HG02610 (cell line): ENCODE data around the gene CRTC1.
"Not testable (repeated sequence)": the region's sequence is repeated elsewhere in the genome, so short reads cannot be mapped to it uniquely, and the experiment has no call there.

Source experiments
- ATAC-seq: cut with Tn5 transposase; IDR thresholded peaks from one replicate; pipeline ENCODE4 v1.9.1; 2021; ENCODE audit warnings: mild to moderate bottlenecking, moderate library complexity; ENCODE audit not compliant: unreplicated experiment

Gene CRTC1

DNA sequence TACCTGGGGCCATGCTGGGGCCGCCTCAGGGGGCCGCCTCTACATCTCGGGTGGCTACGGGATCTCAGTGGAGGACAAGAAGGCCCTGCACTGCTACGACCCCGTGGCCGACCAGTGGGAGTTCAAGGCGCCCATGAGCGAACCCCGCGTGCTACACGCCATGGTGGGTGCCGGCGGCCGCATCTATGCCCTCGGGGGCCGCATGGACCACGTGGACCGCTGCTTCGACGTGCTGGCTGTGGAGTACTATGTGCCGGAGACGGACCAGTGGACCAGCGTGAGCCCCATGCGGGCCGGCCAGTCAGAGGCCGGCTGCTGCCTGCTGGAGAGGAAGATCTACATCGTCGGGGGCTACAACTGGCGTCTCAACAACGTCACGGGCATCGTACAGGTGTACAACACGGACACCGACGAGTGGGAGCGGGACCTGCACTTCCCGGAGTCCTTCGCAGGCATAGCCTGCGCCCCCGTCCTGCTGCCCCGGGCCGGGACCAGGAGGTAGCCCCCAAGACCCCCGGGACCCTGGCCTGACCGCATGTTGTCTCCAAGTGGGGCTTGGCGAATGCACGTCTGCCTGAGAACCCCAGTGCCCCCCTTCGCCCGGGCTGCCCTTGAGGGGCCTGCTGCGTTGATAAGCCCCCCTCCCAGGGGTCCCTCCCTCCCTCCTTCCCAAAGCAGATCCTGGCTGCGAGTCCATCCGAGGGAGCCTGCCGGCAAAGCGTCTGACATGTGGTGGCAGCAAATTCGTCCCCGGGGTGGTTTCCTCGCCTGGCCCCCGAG lies 14.5 kb upstream of the CRTC1 start:
- no peak for ATAC-seq

DNA sequence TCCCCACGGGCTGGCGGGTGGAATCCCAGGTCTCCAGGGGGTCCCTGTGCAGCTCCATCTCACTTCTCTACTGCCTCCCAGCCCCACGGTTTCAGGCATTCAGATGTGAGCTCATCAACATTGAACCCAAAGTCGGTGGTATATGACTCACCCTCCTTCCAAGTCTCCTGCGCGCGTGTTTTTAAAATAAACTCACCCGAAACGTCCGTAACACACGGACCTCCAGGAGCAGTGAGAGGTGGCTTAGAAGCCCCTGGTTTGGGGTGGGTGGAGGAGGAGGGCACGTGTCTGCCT lies 14.0 kb upstream of the CRTC1 start:
- ATAC-seq, result no peak

DNA sequence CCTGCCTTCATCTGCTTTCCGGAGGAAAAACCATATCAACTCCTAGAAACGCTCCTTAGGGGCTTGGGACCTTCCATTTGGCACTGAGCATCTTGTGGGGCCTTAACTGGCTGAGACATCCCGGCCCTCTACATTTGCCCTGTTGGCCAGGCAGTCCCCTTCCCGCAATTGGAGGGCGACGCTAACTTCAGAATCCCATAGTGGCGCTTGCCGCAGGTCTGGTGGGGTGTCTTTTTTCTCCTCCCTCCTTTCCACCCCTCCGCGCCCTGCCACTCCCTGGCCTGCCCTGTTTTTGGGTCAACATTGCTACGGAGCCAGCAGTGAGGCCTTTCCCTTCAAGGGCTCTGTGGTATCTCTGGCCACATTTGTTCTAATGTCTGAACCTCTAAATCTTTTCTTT lies 13.6 kb upstream of the CRTC1 start:
- no peak for ATAC-seq

DNA sequence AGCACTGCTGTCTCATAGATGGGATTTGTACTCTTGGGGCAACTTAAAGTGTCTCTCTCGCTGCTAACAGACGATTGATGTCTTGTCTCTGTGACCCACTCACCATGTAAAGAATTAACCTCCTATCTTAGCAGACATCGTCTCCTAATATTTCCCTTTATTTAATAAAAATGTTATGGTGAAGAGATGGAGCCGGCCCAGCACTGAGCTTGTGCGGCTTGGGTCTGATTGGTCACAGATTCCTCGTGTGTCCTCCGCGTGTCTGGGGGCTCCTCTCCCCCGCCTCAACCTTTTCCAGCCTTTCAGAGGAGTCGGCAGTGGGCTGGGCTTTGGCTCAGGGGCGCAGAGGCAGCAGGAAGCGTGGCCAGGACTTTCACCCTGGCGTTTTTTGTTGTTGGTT lies 13.2 kb upstream of the CRTC1 start:
- no peak for ATAC-seq

DNA sequence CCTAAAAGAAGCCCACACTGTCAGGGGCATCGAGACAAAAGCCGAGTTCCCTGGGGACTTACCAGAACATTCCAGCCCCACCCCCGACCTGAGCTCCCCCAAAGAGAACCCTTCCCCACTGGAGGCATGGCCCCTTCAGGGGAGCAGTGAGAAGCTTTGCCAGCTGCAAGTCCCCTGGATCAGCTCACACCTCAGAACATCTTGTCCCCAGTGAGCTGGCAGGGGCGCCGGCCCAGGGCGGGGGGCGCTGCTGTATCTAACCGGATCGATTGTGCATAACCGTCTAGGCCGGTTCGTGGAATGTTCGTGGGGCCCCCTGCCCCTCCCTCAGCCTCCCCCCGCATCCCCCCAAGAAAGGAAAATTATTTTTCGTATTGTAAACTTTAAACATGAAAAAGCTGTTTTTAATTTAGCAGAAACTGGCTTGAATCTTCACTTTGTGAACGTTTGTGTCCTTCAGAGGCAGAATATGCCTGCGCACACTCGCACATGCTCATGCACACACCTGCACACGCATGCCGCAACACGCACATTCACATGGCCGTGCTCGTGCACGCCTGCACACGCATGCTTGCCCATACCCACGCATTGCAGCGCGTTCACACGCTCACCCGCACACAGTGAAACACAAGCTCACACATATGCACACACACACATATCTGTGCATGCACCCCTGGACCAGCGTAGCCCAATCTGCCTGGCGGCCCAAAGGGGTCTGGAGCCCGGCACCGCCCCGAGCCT lies 12.0 kb upstream of the CRTC1 start:
- no peak for ATAC-seq

DNA sequence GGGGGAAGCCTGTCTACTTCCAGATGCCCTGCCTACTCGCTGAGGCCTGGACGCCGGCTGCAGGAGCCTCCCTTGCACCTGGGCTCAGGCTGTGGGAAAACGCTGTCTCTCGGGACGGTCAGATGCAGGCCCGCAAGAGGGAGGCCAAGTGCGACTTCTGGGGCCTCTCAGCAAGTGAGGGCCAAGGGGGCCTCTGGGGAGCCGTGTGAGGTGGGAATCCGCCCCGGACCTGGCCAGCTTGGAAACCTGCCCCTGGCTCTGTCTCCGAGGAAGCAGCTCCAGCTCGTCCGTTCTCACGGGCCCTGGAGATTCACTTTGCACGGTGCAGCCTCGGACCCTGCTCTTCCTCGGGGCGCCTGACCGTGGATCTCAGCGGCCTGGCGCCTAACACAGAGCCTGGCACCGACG lies 11.4 kb upstream of the CRTC1 start:
- ATAC-seq, result no peak

DNA sequence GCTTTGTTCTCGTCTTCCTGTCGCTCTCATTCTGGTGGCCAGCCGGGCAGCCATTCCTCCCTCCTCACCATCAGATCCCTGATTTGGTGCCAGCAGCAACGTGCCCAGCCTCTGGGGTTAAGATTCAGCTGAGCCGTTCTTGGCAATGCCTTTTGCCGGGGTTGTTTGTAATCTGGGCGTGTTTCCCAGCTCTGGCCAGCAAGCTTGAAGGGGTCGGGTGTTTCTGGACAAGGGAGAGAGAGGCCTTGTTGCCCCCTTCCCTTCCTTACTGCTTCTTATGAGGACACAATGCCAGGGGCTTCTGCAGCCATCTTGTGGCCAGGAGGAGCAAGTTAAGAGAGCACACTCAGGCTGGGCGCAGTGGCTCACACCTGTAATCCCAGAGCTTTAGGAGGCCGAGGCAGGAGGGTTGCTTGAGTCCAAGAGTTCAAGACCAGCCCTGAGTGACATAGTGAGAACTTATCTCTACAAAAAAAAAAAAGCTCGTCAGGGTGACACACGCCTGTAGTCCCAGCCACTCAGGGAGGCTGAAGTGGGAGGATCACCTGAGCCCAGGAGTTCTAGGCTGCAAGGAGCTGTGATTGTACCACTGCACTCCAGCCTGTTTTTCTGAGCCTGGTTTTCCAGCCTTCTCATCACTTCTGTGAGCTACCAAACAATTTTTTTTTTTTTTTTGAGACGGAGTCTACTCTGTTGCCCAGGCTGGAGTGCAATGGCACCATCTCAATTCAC lies 10.7 kb upstream of the CRTC1 start:
- no peak for ATAC-seq

DNA sequence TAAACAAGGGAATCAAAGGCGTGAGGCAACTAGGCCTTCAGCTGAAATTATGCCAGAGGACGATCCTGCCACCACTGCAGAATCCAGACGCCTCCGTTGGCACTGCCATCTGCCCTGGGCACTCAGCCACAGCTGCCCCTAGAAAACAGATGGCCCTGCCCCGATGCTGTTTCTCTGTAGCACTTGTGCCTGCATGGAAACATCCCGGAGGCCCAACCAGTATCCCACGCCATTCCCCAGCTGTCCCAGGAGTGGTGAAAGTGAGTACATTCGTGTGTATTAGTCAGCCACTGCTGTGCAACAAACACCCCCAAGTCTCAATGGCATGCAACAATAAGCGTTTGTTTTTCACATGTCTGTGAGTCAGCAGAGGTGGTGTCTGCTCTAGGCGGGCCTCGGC lies 8.9 kb upstream of the CRTC1 start:
- ATAC-seq, result no peak

DNA sequence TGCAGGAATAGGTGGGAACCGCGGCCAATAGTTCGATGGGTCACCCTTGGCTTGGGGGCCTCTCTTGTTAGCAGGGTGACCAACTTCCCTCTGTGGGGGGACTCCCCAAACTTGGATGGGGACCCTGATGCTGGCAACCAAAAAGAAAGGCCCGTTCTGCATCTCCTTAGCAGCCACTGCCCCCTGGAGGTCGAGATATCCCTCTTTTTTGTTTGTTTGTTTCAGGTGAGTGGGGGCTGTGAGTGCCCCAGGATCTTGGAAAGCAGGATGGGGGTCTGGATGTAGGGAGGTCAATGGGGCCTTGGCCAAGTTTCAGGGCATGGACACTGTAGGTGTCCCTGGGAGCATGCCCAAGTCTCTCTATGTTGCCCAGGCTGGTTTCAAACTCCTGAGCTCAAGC lies 7.7 kb upstream of the CRTC1 start:
- ATAC-seq, result no peak

DNA sequence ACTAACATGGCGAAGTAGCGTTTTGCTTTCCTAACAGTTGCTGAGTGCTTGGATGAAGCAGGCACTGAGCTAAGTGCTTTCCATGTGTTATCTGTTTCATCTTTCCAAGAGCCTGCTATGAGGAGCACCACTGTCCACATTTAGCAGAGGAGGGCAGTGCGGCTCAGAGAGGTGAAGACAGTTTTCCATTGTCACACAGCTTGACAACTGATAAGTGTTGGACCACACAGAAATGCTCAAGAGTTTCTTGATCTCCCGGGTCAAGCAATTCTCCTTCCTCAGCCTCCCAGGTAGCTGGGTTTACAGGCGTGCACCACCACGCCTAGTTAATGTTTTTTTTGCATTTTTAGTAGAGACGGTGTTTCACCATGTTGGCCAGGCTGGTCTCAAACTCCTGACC lies 6.8 kb upstream of the CRTC1 start:
- ATAC-seq, result no peak

DNA sequence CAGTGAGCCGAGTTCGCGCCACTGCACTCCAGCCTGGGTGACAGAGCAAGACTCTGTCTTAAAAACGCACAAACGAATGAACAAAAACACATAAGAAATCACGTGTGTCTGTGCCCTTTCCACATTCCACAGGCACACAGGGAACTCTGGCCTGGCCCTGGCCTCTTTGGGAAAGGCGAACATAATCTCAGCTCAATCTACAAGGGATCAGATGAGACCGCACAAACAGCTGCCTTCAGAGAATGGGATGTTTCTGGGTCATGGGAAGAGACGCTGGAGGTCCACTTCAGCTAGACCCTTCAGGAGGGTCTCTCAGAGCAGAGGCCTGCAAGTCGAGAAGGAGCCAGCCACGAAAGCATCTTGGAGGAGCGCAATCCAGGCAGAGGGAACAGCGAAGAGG lies 6.3 kb upstream of the CRTC1 start:
- ATAC-seq, result no peak

DNA sequence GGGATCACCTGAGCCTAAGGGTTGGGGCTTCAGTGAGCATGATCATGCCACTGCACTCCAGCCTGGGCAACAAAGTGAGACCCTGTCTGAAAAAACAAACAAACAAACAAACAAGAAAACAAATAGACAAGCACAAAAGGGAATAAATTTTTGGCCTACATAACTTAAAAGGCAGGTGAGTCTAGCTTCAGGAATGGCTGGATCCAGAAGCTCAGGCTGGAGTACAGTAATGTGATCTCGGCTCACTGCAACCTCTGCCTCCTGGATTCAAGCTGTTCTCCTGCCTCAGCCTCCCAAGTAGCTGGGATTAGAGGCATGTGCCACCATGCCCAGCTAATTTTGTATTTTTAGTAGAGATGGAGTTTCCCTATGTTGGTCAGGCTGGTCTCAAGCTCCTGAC lies 3.3 kb upstream of the CRTC1 start:
- ATAC-seq, result not testable (repeated sequence)

DNA sequence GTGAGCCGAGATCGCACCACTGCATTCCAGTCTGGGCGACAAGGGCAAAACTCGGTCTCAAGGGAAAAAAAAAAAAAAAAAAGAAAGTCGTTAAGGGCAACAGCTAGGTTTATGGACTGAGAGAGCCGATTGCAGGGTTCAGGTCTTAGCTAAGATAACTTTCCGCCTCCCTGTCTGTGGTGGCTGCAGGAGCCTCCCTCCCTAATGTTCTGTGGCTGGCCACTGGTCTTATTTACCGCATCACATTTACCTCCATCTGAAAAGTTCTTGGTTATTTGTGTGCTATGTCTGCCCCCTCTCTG lies 722 bp upstream of the CRTC1 start:
- ATAC-seq, result no peak

DNA sequence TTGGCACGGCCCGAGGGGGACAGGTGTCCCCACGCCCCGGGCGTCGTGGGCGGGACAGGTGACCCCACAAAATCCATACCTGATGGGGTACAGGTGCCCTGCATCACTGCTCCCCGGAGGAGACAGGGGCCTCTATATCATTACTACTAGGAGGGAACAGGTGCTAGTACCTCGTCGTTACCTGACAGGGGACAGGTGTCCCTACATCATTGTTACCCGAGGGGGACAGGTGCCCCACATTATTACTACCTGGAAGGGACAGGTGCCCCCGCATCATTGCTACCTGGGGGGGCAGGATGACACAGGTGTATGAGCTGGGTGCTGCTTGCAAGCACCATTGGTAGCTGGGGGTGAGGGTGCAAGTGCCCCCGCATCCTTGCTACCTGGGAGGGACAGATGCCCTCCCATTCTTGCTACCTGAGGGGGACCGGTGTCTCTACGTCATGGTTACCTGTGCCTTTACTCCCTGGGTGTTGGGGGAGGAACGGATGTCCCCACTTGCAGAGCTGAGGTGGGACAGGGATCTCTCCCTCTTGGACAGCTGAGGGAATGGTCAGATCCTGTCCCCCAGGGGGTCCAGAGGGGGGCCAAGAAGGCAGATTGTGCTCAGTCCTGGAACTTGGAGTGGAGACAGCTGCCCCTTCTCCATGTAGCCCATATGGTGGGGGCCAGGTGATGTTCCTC lies 620 bp downstream of the CRTC1 start:
- no peak for ATAC-seq

DNA sequence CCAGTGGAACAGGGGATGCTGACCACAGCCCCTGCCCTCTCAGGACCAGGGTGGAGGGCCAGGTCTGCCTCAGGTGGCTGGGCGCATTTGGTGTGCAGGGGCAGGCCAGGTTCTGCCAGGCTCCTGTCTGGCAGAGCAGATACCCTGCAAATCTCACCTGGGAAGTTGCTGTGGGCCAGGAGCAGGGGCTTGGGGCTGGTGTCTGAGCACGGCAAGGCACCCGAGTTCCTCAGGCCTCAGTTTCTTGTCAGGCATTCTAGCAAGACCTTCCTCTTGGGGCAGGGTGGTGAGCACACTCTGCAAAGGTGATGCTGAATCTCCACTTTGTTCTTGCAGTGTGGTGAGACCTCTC lies 1.1 kb downstream of the CRTC1 start:
- ATAC-seq, result no peak

DNA sequence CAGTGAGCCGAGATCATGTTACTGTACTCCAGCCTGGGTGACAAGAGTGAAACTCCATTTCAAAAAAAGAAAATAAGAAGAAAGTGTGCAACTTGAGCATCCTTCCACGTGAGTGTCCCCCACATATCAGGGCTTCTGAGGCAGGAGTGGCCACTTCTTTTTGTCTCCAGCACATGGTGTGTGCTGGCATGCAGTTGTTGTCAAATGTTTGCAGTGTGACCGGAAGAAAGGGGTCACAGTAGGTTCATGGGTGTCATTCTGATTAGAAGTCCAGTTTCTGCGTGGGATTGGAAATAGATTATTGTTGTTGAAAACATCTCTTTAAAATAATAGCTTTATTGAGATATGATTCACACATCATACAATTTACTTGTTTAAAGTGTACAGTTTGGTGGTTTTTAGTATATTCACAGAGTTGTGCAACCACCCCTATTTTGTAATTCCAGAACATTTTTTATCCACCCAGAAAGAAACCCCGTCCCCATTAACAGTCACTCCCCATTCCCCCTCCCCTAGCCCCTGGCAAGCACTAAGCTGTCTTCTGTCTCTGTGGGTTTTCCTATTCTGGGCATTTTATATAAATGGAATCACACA lies 2.2 kb downstream of the CRTC1 start:
- ATAC-seq, result no peak

DNA sequence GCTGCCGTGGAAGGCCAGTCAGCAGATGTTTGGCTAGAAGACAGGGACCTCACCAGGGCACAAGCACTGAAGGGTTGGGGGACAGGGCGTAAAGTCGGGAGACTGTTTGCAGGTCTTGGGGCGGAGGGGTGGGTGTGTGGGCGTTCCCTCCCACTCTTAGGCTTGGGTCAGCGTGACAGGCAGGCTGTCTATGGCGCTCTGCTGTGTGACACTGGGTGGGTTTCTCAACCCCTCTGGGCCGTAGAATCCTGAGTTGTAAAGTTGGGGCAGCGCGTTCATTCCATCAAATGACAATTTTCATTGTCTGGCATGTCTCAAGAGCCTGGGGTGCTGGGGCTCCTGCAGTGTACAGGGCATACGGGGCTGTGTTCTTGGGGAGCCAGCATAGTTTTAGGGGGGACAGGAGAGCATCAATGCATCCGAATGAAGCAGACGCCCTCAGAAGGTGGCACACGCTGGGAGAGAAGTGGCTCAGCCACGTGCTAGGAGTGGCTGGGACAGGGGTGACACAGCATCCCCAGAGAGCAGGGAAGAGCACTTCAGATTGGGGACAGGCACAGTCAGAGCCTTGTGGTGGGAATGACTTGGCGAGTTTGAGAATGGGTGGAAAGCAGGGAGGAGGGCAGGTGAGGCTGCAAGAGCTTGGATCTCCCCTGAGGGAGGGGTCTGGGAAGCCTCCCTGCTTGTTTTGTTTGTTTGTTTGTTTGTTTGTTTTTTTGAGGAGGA lies 4.4 kb downstream of the CRTC1 start:
- no peak for ATAC-seq

DNA sequence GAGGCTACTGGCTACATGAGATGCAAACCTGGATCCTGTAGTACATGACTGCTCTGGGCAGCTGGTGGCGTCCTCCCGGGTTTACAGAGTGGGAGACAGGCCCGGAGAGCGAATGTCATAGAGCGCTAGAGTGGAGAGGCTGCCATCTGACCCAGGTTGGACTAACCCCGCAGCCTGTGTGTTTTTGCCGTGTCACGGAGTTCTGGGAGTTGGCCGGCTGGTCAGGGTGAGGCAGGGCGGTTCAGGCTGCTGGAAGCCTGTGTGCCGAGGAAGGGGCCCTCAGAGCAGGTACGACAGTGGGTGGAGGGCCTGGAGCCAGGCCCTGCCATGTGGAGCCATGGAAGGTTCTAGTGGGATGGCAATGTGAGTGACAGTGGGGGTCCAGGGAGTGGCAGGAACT lies 12.5 kb downstream of the CRTC1 start:
- no peak for ATAC-seq

DNA sequence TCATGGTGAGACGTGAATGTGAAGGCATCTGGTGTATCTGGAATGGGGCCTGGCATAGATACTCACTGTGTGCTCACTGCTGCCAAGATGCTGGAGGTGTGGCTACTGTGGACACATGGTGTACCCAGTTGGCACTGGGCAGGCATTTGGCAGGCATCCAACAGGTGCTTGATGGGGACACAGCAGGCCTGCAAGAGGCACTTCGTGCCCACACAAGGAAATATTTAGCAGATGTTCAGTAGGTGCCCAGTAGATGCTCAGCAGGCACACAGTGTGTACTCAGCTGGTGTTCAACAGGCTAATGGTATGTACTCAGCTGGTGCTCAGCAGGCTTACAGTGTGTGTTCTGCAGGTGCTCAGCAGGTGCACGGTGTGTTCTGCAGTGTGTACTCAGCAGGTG lies 14.2 kb downstream of the CRTC1 start:
- no peak for ATAC-seq

DNA sequence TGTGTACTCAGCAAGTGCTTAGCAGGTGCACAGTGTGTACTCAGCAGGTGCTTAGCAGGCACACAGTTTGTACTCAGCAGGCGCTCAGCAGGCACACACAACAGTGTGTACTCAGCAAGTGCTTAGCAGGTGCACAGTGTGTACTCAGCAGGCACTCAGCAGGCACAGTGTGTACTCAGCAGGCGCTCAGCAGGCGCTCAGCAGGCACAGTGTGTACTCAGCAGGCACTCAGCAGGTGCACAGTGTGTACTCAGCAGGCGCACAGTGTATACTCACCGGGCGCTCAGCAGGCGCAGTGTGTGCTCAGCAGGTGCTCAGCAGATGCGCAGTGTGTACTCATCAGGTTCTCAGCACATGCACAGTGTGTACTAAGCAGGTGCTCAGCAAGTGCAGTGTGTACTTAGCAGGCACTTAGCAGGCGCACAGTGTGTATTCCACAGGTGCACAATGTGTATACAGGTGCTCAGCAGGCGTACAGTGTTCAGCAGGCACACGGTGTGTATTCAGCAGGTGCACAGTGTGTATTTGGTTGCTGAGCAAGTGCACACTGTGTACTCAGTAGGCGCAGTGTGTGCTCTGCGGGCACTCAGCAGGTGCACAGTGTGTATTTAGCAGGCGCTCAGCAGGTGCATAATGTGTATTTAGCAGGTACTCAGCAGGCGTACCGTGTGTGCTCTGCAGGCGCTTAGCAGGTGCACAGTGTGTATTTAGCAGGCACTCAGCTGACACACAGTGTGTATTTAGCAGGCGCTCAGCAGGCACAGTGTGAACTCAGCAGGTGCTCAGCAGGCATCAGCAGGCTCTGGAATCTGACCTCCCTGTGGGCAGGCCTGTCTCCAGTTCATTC lies 15.1 kb downstream of the CRTC1 start:
- ATAC-seq, result no peak
